GM21737 (cell line): ENCODE measurements around the gene PODXL.
"Not testable (repeated sequence)": the region's sequence is repeated elsewhere in the genome, so short reads cannot be mapped to it uniquely, and the experiment has no call there.

ENCODE experiments used
- ATAC-seq: cut with Tn5 transposase; IDR thresholded peaks from one replicate; pipeline ENCODE4 v1.9.1; 2021; ENCODE audit warnings: mild to moderate bottlenecking, moderate library complexity; ENCODE audit not compliant: unreplicated experiment

Gene PODXL

DNA sequence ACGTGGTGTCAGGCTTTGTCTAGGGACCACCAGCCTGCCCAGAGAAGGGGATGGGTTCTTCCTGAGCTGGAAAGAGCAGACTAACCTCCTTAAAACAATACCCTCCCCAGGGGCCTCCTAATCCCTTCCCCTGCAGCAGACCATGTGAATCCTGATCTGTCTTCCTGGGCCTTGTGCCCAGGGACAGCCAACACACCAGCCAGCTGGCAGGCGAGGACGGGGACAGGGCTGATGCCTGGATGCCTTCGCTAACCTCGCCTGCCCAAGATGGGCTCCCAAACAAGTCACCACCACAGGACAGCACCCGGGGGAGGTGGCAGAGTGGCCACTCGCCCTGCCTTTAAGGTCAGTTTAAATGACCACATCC, 17.6 kb downstream of the PODXL start:
- ATAC-seq = no peak

DNA sequence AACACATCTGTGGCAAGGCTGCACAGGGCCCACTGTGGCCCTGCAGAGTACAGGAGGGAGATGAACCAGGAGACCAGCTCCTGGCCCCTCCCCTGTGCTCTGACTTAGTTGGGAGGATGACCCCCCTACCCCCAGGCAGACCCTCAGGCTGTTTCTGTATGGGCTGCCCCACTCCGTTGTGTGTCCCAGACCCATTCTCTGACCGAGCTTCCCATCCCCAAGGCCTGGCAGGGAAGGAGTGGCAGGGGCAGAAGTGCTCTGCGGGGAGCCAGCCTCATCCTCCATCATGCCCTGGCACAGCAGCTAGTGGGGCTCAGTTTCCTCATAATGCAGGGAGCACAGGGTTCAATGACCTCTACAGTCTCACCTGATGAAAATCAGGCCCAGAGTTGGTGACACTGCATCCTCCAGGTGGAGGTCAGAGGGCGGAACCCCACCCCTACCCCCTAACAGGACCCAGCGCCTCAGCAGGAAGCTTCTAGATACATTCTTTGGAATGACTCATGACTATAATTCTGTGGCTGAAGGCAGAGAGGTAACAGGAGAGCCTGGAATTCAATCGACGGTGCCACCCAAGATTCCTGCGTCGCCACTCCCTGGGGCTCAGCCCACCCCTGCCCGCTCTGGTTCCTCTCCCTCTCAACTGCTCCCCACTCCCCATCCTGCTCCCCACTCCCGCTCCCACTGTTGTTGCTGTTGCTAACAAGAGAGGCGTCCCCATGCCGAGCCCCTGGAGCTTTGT, 18.2 kb downstream of the PODXL start:
- ATAC-seq = no peak

DNA sequence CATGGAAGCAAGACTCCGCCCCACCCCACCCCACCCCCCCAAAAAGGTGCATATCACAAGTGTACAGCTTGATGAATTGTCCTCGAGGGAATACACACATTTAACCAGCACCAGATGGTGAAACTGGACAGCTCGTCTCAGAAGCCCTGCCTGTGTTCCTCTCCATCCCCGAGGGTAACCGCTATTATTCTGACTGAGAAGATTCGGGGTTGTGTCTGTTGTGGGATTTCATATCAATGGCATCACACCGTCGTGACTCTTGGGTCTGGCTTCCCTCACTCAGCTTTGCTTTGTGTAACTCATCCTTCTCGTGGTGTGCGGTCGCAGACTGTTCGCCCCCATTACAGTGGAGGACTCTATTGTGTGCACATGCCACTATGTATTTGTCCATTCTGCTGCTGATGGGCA, 18.9 kb downstream of the PODXL start:
- ATAC-seq = no peak

- ATAC-seq = no peak
Observed at GRCh38 chr7:131536361-131536849, 20.0 kb downstream of the PODXL start.

DNA sequence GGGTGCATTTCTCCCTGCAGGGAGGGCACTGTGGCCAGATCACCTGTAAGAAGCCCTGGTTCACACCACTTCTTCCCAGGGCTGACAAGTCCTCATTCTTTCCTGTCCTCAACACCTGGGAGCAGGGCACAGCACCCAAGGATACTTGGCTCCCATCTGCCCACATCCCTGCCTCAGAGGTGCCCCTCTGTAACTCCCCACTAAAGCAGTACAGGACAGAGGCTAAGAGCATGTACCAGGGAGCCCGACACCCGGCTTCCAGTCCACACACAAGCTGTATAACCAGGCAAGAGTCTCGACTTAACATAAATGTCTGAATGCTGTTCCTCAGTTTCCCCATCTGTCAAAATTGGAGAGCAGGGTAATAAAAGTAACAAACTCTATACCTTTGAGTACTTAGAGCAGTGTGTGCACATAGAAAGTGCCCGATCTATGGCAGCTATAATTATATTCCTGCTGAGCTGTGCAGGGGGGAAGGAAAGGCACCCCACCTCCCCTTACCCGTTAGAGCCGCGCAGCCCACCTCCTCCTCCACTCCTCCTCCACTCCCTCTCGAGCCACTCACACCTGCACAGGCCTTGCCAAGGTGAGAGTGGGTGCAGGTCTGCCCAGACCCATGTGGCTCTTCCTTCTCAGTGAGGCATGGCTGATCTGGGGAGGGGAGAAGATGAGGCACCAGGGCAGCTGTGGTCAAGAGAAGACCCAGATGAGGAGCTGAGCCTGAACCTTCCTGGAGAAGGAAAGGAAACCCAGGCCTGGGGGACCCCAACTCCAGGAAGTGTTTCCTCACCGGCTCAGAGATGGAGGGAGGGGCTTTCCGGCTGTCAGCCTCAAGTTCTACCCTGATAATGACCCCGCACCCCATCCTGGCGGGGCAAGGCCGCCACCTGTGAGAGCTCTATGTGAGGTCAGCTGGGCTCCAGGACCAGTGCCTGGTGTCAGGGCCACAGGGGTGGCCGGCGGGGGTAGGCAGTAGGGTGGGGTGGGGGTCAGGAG, 22.6 kb downstream of the PODXL start:
- ATAC-seq = no peak

- no peak for ATAC-seq
Observed at GRCh38 chr7:131533151-131533559, 23.3 kb downstream of the PODXL start.

- ATAC-seq = no peak
Observed at GRCh38 chr7:131532570-131533091, 23.8 kb downstream of the PODXL start.

- no peak for ATAC-seq
Observed at GRCh38 chr7:131530137-131530536, 26.3 kb downstream of the PODXL start.

DNA sequence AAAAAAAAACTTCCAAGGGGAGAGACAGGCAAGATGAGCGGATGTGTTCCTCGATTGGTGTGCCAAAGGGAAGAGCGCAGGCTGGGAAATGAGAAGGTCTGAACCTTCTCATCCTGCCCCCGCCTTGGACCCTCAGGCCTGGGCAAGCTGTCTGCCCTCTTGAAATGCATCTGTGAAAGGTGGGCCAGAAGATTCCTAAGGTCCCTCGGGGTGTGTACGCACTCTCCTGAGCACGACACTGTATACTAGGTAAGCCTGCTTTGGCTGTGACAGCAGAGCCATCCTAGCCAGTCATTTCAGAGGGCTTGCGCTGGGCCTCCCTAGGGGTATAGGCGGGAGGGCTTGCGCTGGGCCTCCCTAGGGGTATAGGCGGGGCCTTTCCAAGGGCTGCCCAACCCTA, 26.8 kb downstream of the PODXL start:
- ATAC-seq = no peak

DNA sequence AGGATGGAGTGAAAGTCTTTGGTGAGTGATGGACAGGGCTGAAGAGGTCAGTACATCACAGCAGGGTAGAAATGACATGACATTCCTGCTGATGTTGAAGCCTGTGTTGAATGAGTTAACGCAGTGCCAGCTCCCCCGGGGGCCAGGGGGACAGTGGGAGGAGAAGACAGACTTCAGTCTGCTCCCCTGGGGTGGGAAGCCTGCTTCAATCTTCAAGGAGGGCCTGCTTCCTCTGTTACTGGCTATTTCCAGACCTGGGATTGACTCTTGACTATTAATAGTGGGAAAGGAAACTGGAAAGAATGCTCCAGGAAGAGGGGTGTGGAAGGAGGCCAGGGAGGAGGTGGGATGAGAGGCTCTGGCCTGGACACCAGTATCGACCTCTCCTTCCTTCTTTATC, 27.2 kb downstream of the PODXL start:
- ATAC-seq = no peak

DNA sequence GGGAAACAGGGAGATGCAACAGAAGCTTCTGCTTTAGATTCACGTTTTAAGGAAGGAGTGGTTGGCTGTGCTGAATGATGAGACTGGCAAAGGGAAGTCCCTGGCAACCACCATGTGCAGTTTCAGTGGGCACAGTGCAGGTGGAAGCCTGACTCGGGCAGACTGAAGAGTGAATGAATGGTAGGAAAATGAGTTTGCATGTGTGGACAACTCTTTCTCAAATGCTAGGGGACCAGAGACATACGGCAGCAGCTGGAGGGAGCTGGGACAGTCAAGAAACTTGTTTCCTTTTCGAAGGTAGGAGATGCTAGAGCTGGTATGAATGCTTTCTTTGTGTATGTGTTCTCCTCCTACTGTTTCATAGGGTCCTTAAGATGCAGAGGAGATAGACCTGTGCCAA, 29.0 kb downstream of the PODXL start:
- ATAC-seq = no peak

DNA sequence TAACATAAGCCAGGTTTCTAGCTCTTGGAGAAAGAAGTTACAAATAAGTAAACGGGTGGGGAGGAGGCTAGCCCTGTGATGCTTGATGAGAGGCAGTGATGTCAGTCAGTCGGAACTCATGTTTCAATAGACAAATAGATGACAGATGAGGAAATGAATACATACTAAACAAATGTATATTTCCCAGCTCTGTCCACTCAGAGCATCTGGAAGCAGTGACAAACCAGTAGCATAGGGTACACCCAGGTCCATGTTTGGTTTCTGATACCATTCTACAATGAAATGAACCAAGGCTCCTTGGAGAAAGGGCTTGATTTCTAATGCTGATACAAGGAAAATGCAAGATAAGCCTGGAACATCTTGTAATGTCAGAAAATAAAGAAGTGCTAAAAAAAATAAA, 30.6 kb downstream of the PODXL start:
- ATAC-seq = no peak

DNA sequence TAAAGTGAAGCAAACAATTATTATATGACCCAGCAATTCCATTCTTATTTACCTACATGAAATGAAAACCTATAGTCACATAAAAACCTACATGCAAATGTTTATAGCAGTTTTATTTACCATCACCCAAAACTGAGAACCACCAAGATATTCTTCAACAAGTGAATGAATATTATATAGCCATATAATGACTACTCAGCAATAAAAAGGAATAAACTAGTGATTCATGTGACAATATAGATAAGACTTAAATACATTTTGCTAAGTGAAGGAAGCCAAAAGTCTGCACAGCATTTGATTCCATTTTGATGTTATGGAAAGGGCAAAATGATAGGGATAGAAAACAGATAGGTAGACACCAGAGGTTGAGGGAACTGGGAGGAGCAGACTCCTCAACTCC, 31.7 kb downstream of the PODXL start:
- ATAC-seq = no peak

DNA sequence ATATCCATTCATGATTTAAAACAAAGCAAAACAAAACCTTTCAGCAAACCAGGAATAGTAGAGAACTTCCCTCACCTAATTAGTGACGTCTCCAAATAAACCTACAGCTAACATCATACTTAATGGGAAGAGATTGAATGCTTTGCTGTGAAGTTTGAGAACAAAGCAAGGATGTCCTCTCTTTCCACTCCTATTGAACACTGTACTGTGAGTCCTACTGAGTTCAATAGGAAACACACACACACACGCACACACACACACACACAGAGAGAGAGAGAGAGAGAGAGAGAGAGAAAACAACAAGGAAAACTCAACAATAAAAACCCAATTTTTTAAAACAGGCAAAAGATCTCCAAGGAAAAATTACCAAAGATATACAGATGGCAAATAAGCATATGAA, 32.3 kb downstream of the PODXL start:
- ATAC-seq = no peak

GRCh38 chr7:131522325-131522930, 34.0 kb downstream of the PODXL start:
- no peak for ATAC-seq

- no peak for ATAC-seq
Observed at GRCh38 chr7:131521651-131522163, 34.7 kb downstream of the PODXL start.

DNA sequence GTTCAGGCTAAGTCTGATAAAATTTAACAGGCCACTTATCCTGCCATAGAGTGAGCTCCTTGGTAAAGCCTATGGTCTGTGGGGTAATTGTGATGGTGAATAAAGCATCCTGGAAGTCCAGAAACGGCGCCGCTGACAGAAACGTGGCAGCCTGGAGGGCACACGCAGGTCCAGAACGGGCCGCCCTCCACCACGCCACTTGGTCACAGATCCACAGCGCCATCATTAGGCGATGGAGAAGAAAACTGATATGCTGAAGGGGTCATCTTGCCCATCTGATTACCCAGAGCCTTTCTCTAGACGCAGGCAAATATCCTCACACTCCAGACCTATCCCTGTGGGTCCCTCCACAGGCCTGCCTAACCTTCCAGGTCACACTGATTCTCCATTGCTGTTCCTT, 37.8 kb downstream of the PODXL start:
- ATAC-seq = no peak

GRCh38 chr7:131517218-131517923, 39.1 kb downstream of the PODXL start:
- ATAC-seq = no peak

DNA sequence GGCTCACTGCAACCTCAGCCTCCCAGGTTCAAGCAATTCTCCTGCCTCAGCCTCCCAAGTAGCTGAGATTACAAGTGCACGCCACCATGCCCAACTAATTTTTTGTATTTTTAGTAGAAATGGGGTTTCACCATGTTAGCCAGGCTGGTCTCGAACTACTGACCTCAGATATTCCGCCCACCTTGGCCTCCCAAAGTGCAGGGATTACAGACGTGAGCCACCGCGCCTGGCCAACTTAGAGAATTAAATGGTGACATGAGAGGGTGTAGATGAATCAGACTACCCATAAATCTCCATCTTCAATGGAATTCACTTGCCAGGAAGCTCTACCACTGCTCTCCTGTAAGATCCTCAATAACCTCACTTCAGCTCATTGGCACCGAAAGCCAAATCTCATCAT, 41.0 kb downstream of the PODXL start:
- not testable (repeated sequence) for ATAC-seq
